Activated T-helper 17 cell treated with anti-CD3 and anti-CD28 coated beads, Interleukin-2, amount 50 U/mL, for 72 hours (primary cell): ENCODE results near the gene FAF1. TPM values are rescaled to one million over a fixed set of nuclear protein-coding genes. Genes with fewer than 3 reads are reported as not detected.
"Not testable (repeated sequence)": the region's sequence is repeated elsewhere in the genome, so short reads cannot be mapped to it uniquely, and the experiment has no call there.

Source experiments
- ATAC-seq: fragments of 150-1000 bp; cut with Tn5 transposase; replicated peaks from 2 replicates; pipeline ENCODE4 v1.10.0; 2021; ENCODE audit warnings: mild to moderate bottlenecking, moderate library complexity
- H3K27ac Mint-ChIP-seq: one replicate; pipeline ENCODE4 v1.8.0; 2022; ENCODE audit warnings: mixed read lengths
- H3K27me3 Mint-ChIP-seq: one replicate; pipeline ENCODE4 v1.8.0; 2022; ENCODE audit warnings: mixed read lengths
- H3K36me3 Mint-ChIP-seq: one replicate; pipeline ENCODE4 v1.8.0; 2022; ENCODE audit warnings: low read depth, mild to moderate bottlenecking, mixed read lengths
- H3K4me1 Mint-ChIP-seq: one replicate; pipeline ENCODE4 v1.8.0; 2022; ENCODE audit warnings: mixed read lengths
- H3K4me3 Mint-ChIP-seq: one replicate; pipeline ENCODE4 v1.8.0; 2022; ENCODE audit warnings: mild to moderate bottlenecking, mixed read lengths
- H3K9me3 Mint-ChIP-seq: one replicate; pipeline ENCODE4 v1.8.0; 2022; ENCODE audit warnings: mixed read lengths
- total RNA-seq, 2 donors: library from RNA; stranded (reverse); gene quantifications; one replicate each; pipeline ENCODE4 v1.2.3, GENCODE V29; 2022

FAF1 gene
- total RNA-seq, 2 donors from 2014 or later = 55.5 to 69.7 TPM

GRCh38 chr1:50878434-50878833, 81.6 kb downstream of the FAF1 start:
- H3K27ac Mint-ChIP-seq = peak overlapping the region; percentile 51
- peaks cover 13% of the 10 kb centered on the region for H3K4me1 Mint-ChIP-seq
- no peak for ATAC-seq
- no peak overlapping the region for H3K4me3 Mint-ChIP-seq
- no peaks in the 10 kb centered on the region for H3K9me3 Mint-ChIP-seq
- H3K36me3 Mint-ChIP-seq = no peaks in the 10 kb centered on the region
- H3K27me3 Mint-ChIP-seq = no peaks in the 10 kb centered on the region

- Mint-ChIP-seq H3K27ac (no peak overlapping the region), H3K27me3 (no peaks in the 10 kb centered on the region), H3K4me1 (peaks cover 9% of the 10 kb centered on the region), H3K9me3 (no peaks in the 10 kb centered on the region), H3K4me3 (no peak overlapping the region), H3K36me3 (no peaks in the 10 kb centered on the region)
- ATAC-seq = no peak
These were observed 82.4 kb downstream of the FAF1 start for GRCh38 chr1:50877641-50878040.

GRCh38 chr1:50873458-50874187, 86.4 kb downstream of the FAF1 start:
- Mint-ChIP-seq H3K4me3 (peak overlapping the region; percentile 49), H3K9me3 (no peaks in the 10 kb centered on the region), H3K27me3 (no peaks in the 10 kb centered on the region), H3K27ac (no peak overlapping the region), H3K36me3 (no peaks in the 10 kb centered on the region), H3K4me1 (peaks cover 2% of the 10 kb centered on the region)
- ATAC-seq = peak; percentile 96

- not testable (repeated sequence) for H3K36me3 Mint-ChIP-seq, H3K9me3 Mint-ChIP-seq, H3K4me3 Mint-ChIP-seq, H3K27ac Mint-ChIP-seq, ATAC-seq, H3K27me3 Mint-ChIP-seq
- H3K4me1 Mint-ChIP-seq = peaks cover 11% of the 10 kb centered on the region
These were observed 95.2 kb downstream of the FAF1 start for GRCh38 chr1:50864845-50865244.

GRCh38 chr1:50861772-50862171, 98.3 kb downstream of the FAF1 start:
- no peak overlapping the region for H3K4me3 Mint-ChIP-seq
- H3K27ac Mint-ChIP-seq = no peak overlapping the region
- H3K9me3 Mint-ChIP-seq = peaks cover 7% of the 10 kb centered on the region
- ATAC-seq = no peak
- H3K27me3 Mint-ChIP-seq = no peaks in the 10 kb centered on the region
- H3K4me1 Mint-ChIP-seq = peaks cover 8% of the 10 kb centered on the region
- no peaks in the 10 kb centered on the region for H3K36me3 Mint-ChIP-seq

GRCh38 chr1:50860702-50861101, 99.4 kb downstream of the FAF1 start:
- ATAC-seq = no peak
- Mint-ChIP-seq H3K36me3 (peaks cover 8% of the 10 kb centered on the region), H3K4me1 (peaks cover 12% of the 10 kb centered on the region), H3K4me3 (no peak overlapping the region), H3K27me3 (no peaks in the 10 kb centered on the region), H3K27ac (no peak overlapping the region), H3K9me3 (peaks cover 7% of the 10 kb centered on the region)

GRCh38 chr1:50860256-50860655, 99.8 kb downstream of the FAF1 start:
- Mint-ChIP-seq H3K4me3 (no peak overlapping the region), H3K27me3 (no peaks in the 10 kb centered on the region), H3K9me3 (peaks cover 7% of the 10 kb centered on the region), H3K4me1 (peaks cover 12% of the 10 kb centered on the region), H3K36me3 (peaks cover 8% of the 10 kb centered on the region), H3K27ac (no peak overlapping the region)
- no peak for ATAC-seq

- H3K4me1 Mint-ChIP-seq = peaks cover 12% of the 10 kb centered on the region
- no peaks in the 10 kb centered on the region for H3K27me3 Mint-ChIP-seq
- no peak for ATAC-seq
- H3K9me3 Mint-ChIP-seq = peaks cover 7% of the 10 kb centered on the region
- H3K4me3 Mint-ChIP-seq = no peak overlapping the region
- H3K27ac Mint-ChIP-seq = no peak overlapping the region
- H3K36me3 Mint-ChIP-seq = peaks cover 8% of the 10 kb centered on the region
These were observed 100.4 kb downstream of the FAF1 start for GRCh38 chr1:50859657-50860056.

- peaks cover 7% of the 10 kb centered on the region for H3K9me3 Mint-ChIP-seq
- peaks cover 8% of the 10 kb centered on the region for H3K36me3 Mint-ChIP-seq
- H3K4me3 Mint-ChIP-seq = no peak overlapping the region
- H3K27me3 Mint-ChIP-seq = no peaks in the 10 kb centered on the region
- no peak for ATAC-seq
- H3K4me1 Mint-ChIP-seq = peaks cover 12% of the 10 kb centered on the region
- no peak overlapping the region for H3K27ac Mint-ChIP-seq
These were observed 101.3 kb downstream of the FAF1 start for GRCh38 chr1:50858761-50859160.

- peaks cover 15% of the 10 kb centered on the region for H3K4me1 Mint-ChIP-seq
- ATAC-seq = no peak
- H3K9me3 Mint-ChIP-seq = peaks cover 7% of the 10 kb centered on the region
- no peaks in the 10 kb centered on the region for H3K27me3 Mint-ChIP-seq
- H3K27ac Mint-ChIP-seq = no peak overlapping the region
- no peak overlapping the region for H3K4me3 Mint-ChIP-seq
- peaks cover 8% of the 10 kb centered on the region for H3K36me3 Mint-ChIP-seq
These were observed 102.4 kb downstream of the FAF1 start for GRCh38 chr1:50857702-50858101.

- no peak overlapping the region for H3K27ac Mint-ChIP-seq
- H3K4me1 Mint-ChIP-seq = peaks cover 15% of the 10 kb centered on the region
- peaks cover 14% of the 10 kb centered on the region for H3K36me3 Mint-ChIP-seq
- ATAC-seq = no peak
- no peaks in the 10 kb centered on the region for H3K27me3 Mint-ChIP-seq
- no peaks in the 10 kb centered on the region for H3K9me3 Mint-ChIP-seq
- H3K4me3 Mint-ChIP-seq = no peak overlapping the region
These were observed 106.7 kb downstream of the FAF1 start for GRCh38 chr1:50853325-50853724.

- ATAC-seq = no peak
- Mint-ChIP-seq H3K27me3 (no peaks in the 10 kb centered on the region), H3K36me3 (peaks cover 18% of the 10 kb centered on the region), H3K9me3 (no peaks in the 10 kb centered on the region), H3K4me3 (no peak overlapping the region), H3K4me1 (peaks cover 15% of the 10 kb centered on the region), H3K27ac (no peak overlapping the region)
These were observed 107.2 kb downstream of the FAF1 start for GRCh38 chr1:50852889-50853288.

- Mint-ChIP-seq H3K27me3 (no peaks in the 10 kb centered on the region), H3K4me1 (peaks cover 15% of the 10 kb centered on the region), H3K36me3 (peaks cover 17% of the 10 kb centered on the region), H3K9me3 (no peaks in the 10 kb centered on the region), H3K27ac (no peak overlapping the region), H3K4me3 (no peak overlapping the region)
- ATAC-seq = no peak
These were observed 108.6 kb downstream of the FAF1 start for GRCh38 chr1:50851466-50851865.

- Mint-ChIP-seq H3K4me3 (no peak overlapping the region), H3K36me3 (peaks cover 13% of the 10 kb centered on the region), H3K27me3 (no peaks in the 10 kb centered on the region), H3K4me1 (peaks cover 12% of the 10 kb centered on the region), H3K9me3 (no peaks in the 10 kb centered on the region), H3K27ac (no peak overlapping the region)
- no peak for ATAC-seq
These were observed 109.0 kb downstream of the FAF1 start for GRCh38 chr1:50851034-50851433.

GRCh38 chr1:50847303-50847702, 112.8 kb downstream of the FAF1 start:
- H3K9me3 Mint-ChIP-seq = no peaks in the 10 kb centered on the region
- H3K27ac Mint-ChIP-seq = no peak overlapping the region
- H3K4me1 Mint-ChIP-seq = peaks cover 20% of the 10 kb centered on the region
- H3K4me3 Mint-ChIP-seq = no peak overlapping the region
- peak; percentile 21 for ATAC-seq
- H3K36me3 Mint-ChIP-seq = peaks cover 10% of the 10 kb centered on the region
- H3K27me3 Mint-ChIP-seq = no peaks in the 10 kb centered on the region
